HEK293 (cell line): ENCODE data around the gene DNAJC4.

Experiments used
- HOXD13 ChIP-seq: sonication (generic); formaldehyde crosslinking; IDR thresholded peaks from 2 replicates; pipeline ENCODE4 v1.8.0; 2022; ENCODE audit warnings: missing genetic modification reagents, borderline replicate concordance
- MEIS1 ChIP-seq: sonication (generic); formaldehyde crosslinking; IDR thresholded peaks from 2 replicates; pipeline ENCODE4 v1.8.1; 2022; ENCODE audit warnings: missing genetic modification reagents, mild to moderate bottlenecking, borderline replicate concordance
- SCRT2 ChIP-seq: fragments of 450-650 bp; formaldehyde crosslinking; IDR thresholded peaks from 2 replicates; pipeline ENCODE4 v1.5.1; 2016; ENCODE audit warnings: missing biosample characterization, missing genetic modification characterization
- SP3 ChIP-seq: fragments of 450-650 bp; formaldehyde crosslinking; IDR thresholded peaks from 2 replicates; pipeline ENCODE4 v1.5.1; 2016; ENCODE audit warnings: missing biosample characterization, missing genetic modification characterization
- SP7 ChIP-seq: fragments of 450-650 bp; formaldehyde crosslinking; IDR thresholded peaks from 2 replicates; pipeline ENCODE4 v1.5.1; 2016; ENCODE audit warnings: missing biosample characterization, missing genetic modification characterization
- WT1 ChIP-seq: fragments of 450-650 bp; formaldehyde crosslinking; IDR thresholded peaks from 2 replicates; pipeline ENCODE4 v1.5.1; 2016; ENCODE audit warnings: missing biosample characterization, missing genetic modification characterization
- ZBTB48 ChIP-seq: fragments of 450-650 bp; formaldehyde crosslinking; IDR thresholded peaks from 2 replicates; pipeline ENCODE4 v1.5.1; 2016; ENCODE audit warnings: missing biosample characterization, missing genetic modification characterization
- ZFHX2 ChIP-seq: fragments of 450-650 bp; formaldehyde crosslinking; conservative IDR thresholded peaks from 2 replicates; pipeline ENCODE4 v1.5.1; 2016; ENCODE audit warnings: missing biosample characterization, missing genetic modification characterization
- ZNF114 ChIP-seq: fragments of 450-650 bp; formaldehyde crosslinking; IDR thresholded peaks from 2 replicates; pipeline ENCODE4 v1.5.0; 2017; ENCODE audit warnings: missing biosample characterization, missing genetic modification characterization
- ZNF132 ChIP-seq: fragments of 450-650 bp; formaldehyde crosslinking; IDR thresholded peaks from 2 replicates; pipeline ENCODE4 v1.5.1; 2017; ENCODE audit warnings: missing biosample characterization, missing genetic modification characterization, borderline replicate concordance
- ZNF221 ChIP-seq: fragments of 450-650 bp; formaldehyde crosslinking; IDR thresholded peaks from 2 replicates; pipeline ENCODE4 v1.5.1; 2017; ENCODE audit warnings: missing biosample characterization, missing genetic modification characterization, borderline replicate concordance
- ZNF274 ChIP-seq, 2 experiments: fragments of 200-500 bp in 1 of 2; fragments of 450-650 bp in 1 of 2; sonication (Bioruptor generic) in 1 of 2; formaldehyde crosslinking in 1 of 2; IDR thresholded peaks; 2 replicates each; pipeline versions ENCODE4 v1.5.1 to v1.6.1; 2014 to 2016; ENCODE audit warnings: borderline replicate concordance in 1 of 2, inconsistent platforms in 1 of 2, low read length in 1 of 2, missing biosample characterization in 1 of 2, missing genetic modification characterization in 1 of 2
- ZNF350 ChIP-seq: fragments of 450-650 bp; formaldehyde crosslinking; IDR thresholded peaks from 2 replicates; pipeline ENCODE4 v1.5.0; 2017; ENCODE audit warnings: missing biosample characterization, mild to moderate bottlenecking, missing genetic modification characterization
- ZNF391 ChIP-seq: fragments of 450-650 bp; formaldehyde crosslinking; IDR thresholded peaks from 2 replicates; pipeline ENCODE4 v1.5.1; 2016; ENCODE audit warnings: low read depth, missing biosample characterization, missing genetic modification characterization, borderline replicate concordance
- ZNF530 ChIP-seq: fragments of 450-650 bp; formaldehyde crosslinking; IDR thresholded peaks from 2 replicates; pipeline ENCODE4 v1.5.1; 2016; ENCODE audit warnings: low read depth, missing biosample characterization, missing genetic modification characterization
- ZNF544 ChIP-seq: fragments of 450-650 bp; formaldehyde crosslinking; IDR thresholded peaks from 2 replicates; pipeline ENCODE4 v1.5.0; 2017; ENCODE audit warnings: missing biosample characterization, missing genetic modification characterization
- ZNF561 ChIP-seq: fragments of 450-650 bp; IDR thresholded peaks from 2 replicates; pipeline ENCODE4 v1.5.1; 2018; ENCODE audit warnings: missing biosample characterization, missing genetic modification characterization, borderline replicate concordance
- ZNF664 ChIP-seq: fragments of 450-650 bp; formaldehyde crosslinking; IDR thresholded peaks from 2 replicates; pipeline ENCODE4 v1.5.1; 2016; ENCODE audit warnings: missing biosample characterization, missing genetic modification characterization
- ZNF677 ChIP-seq: fragments of 450-650 bp; IDR thresholded peaks from 2 replicates; pipeline ENCODE4 v1.5.0; 2018; ENCODE audit warnings: missing biosample characterization, mild to moderate bottlenecking, missing genetic modification characterization, moderate library complexity
- ZNF707 ChIP-seq: fragments of 450-650 bp; formaldehyde crosslinking; IDR thresholded peaks from 2 replicates; pipeline ENCODE4 v1.5.1; 2016; ENCODE audit warnings: missing biosample characterization, missing genetic modification characterization
- ZNF768 ChIP-seq: fragments of 450-650 bp; formaldehyde crosslinking; IDR thresholded peaks from 2 replicates; pipeline ENCODE4 v1.5.1; 2018; ENCODE audit warnings: missing biosample characterization, mild to moderate bottlenecking, missing genetic modification characterization
- TF ChIP-seq, protein P1 (sequence below): fragments of 450-650 bp; formaldehyde crosslinking; IDR thresholded peaks from 2 replicates; pipeline ENCODE4 v1.5.1; 2016; ENCODE audit warnings: missing biosample characterization, missing genetic modification characterization
- TF ChIP-seq, protein P2 (sequence below): fragments of 450-650 bp; formaldehyde crosslinking; IDR thresholded peaks from 2 replicates; pipeline ENCODE4 v1.5.1; 2016; ENCODE audit warnings: missing biosample characterization, missing genetic modification characterization
- TF ChIP-seq, protein P3 (sequence below): fragments of 450-650 bp; formaldehyde crosslinking; IDR thresholded peaks from 2 replicates; pipeline ENCODE4 v1.5.1; 2016; ENCODE audit warnings: missing biosample characterization, missing genetic modification characterization, borderline replicate concordance
- TF ChIP-seq, protein P4 (sequence below): fragments of 450-650 bp; formaldehyde crosslinking; IDR thresholded peaks from 2 replicates; pipeline ENCODE4 v1.5.1; 2016; ENCODE audit warnings: missing biosample characterization, missing genetic modification characterization, borderline replicate concordance
- TF ChIP-seq, protein P5 (sequence below): IDR thresholded peaks from 2 replicates; pipeline ENCODE4 v1.6.1; 2011; ENCODE audit warnings: mild to moderate bottlenecking, low read depth, low read length, borderline replicate concordance
- TF ChIP-seq, protein P6 (sequence below): fragments of 450-650 bp; formaldehyde crosslinking; optimal IDR thresholded peaks from 2 replicates; pipeline ENCODE3; 2016; ENCODE audit warnings: missing biosample characterization, mild to moderate bottlenecking, missing genetic modification characterization

DNAJC4 gene

DNA sequence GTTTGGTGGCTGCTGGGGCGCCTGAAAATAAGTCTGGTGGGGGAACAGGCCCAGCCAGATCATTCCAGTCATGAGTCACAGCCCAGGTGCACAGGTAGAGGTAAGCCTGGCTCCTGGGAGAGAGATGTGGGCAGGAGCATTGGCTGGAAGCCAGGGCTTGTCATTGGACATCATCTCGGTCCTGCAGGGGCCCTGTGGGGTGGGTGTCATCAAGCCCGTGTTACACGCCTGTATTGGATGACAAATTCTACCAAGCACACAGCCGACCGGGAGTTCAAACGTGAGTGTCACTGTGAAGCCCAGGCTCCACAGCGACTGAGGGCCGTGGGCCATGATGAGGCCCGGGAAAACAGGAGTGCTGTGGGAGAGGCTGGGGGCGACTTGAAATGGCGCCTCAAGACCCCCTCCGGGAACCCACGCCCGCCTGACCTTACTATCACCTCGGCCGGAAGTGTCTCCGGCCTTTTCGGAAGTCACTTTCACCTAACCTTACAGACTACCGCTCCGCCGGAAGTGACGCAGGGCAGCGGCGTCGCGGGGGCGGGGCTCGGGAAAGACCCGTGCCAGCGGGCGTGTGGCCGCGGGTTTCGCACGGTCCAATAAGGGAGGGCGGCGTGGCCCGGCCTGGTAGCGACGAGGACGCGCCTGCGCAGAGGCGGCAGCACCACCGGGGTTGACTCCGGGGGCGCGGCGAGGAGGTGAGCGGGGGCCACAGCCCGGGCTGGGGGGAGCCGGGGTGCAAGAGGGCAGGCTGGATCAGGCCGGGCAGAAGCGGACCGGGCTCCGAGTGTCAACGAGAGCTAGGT lies 10.3 kb downstream of the DNAJC4 start, which contains the start of gene FKBP2 (continued):
- TF ChIP-seq, protein P1, sequence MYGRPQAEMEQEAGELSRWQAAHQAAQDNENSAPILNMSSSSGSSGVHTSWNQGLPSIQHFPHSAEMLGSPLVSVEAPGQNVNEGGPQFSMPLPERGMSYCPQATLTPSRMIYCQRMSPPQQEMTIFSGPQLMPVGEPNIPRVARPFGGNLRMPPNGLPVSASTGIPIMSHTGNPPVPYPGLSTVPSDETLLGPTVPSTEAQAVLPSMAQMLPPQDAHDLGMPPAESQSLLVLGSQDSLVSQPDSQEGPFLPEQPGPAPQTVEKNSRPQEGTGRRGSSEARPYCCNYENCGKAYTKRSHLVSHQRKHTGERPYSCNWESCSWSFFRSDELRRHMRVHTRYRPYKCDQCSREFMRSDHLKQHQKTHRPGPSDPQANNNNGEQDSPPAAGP (tag by site-specific recombination): peak; percentile 11; the same call in 1 of the 2 replicates
- no peak for TF ChIP-seq ZNF664 (tag by site-specific recombination)
- no peak for TF ChIP-seq HOXD13 (CRISPR knock-in tag)
- no peak for TF ChIP-seq SP3 (tag by site-specific recombination)
- TF ChIP-seq, protein P2, sequence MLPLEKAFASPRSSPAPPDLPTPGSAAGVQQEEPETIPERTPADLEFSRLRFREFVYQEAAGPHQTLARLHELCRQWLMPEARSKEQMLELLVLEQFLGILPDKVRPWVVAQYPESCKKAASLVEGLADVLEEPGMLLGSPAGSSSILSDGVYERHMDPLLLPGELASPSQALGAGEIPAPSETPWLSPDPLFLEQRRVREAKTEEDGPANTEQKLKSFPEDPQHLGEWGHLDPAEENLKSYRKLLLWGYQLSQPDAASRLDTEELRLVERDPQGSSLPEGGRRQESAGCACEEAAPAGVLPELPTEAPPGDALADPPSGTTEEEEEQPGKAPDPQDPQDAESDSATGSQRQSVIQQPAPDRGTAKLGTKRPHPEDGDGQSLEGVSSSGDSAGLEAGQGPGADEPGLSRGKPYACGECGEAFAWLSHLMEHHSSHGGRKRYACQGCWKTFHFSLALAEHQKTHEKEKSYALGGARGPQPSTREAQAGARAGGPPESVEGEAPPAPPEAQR: no peak
- TF ChIP-seq, protein P3, sequence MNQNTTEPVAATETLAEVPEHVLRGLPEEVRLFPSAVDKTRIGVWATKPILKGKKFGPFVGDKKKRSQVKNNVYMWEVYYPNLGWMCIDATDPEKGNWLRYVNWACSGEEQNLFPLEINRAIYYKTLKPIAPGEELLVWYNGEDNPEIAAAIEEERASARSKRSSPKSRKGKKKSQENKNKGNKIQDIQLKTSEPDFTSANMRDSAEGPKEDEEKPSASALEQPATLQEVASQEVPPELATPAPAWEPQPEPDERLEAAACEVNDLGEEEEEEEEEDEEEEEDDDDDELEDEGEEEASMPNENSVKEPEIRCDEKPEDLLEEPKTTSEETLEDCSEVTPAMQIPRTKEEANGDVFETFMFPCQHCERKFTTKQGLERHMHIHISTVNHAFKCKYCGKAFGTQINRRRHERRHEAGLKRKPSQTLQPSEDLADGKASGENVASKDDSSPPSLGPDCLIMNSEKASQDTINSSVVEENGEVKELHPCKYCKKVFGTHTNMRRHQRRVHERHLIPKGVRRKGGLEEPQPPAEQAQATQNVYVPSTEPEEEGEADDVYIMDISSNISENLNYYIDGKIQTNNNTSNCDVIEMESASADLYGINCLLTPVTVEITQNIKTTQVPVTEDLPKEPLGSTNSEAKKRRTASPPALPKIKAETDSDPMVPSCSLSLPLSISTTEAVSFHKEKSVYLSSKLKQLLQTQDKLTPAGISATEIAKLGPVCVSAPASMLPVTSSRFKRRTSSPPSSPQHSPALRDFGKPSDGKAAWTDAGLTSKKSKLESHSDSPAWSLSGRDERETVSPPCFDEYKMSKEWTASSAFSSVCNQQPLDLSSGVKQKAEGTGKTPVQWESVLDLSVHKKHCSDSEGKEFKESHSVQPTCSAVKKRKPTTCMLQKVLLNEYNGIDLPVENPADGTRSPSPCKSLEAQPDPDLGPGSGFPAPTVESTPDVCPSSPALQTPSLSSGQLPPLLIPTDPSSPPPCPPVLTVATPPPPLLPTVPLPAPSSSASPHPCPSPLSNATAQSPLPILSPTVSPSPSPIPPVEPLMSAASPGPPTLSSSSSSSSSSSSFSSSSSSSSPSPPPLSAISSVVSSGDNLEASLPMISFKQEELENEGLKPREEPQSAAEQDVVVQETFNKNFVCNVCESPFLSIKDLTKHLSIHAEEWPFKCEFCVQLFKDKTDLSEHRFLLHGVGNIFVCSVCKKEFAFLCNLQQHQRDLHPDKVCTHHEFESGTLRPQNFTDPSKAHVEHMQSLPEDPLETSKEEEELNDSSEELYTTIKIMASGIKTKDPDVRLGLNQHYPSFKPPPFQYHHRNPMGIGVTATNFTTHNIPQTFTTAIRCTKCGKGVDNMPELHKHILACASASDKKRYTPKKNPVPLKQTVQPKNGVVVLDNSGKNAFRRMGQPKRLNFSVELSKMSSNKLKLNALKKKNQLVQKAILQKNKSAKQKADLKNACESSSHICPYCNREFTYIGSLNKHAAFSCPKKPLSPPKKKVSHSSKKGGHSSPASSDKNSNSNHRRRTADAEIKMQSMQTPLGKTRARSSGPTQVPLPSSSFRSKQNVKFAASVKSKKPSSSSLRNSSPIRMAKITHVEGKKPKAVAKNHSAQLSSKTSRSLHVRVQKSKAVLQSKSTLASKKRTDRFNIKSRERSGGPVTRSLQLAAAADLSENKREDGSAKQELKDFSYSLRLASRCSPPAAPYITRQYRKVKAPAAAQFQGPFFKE (tag by site-specific recombination): no peak
- TF ChIP-seq, protein P4, sequence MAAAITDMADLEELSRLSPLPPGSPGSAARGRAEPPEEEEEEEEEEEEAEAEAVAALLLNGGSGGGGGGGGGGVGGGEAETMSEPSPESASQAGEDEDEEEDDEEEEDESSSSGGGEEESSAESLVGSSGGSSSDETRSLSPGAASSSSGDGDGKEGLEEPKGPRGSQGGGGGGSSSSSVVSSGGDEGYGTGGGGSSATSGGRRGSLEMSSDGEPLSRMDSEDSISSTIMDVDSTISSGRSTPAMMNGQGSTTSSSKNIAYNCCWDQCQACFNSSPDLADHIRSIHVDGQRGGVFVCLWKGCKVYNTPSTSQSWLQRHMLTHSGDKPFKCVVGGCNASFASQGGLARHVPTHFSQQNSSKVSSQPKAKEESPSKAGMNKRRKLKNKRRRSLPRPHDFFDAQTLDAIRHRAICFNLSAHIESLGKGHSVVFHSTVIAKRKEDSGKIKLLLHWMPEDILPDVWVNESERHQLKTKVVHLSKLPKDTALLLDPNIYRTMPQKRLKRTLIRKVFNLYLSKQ (tag by site-specific recombination): no peak
- no peak for TF ChIP-seq WT1 (tag by site-specific recombination)
- TF ChIP-seq, protein P5, sequence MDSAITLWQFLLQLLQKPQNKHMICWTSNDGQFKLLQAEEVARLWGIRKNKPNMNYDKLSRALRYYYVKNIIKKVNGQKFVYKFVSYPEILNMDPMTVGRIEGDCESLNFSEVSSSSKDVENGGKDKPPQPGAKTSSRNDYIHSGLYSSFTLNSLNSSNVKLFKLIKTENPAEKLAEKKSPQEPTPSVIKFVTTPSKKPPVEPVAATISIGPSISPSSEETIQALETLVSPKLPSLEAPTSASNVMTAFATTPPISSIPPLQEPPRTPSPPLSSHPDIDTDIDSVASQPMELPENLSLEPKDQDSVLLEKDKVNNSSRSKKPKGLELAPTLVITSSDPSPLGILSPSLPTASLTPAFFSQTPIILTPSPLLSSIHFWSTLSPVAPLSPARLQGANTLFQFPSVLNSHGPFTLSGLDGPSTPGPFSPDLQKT: no peak; the same call in 1 of the 2 replicates
- TF ChIP-seq MEIS1: no peak
- no peak for TF ChIP-seq ZNF350 (tag by site-specific recombination)
- no peak for TF ChIP-seq ZNF544 (tag by site-specific recombination)
- TF ChIP-seq ZNF677: no peak
- TF ChIP-seq ZNF114 (tag by site-specific recombination): no peak
- TF ChIP-seq SCRT2 (tag by site-specific recombination): no peak
- no peak for TF ChIP-seq ZNF707 (tag by site-specific recombination)
- no peak for TF ChIP-seq ZNF530 (tag by site-specific recombination)
- TF ChIP-seq, protein P6, sequence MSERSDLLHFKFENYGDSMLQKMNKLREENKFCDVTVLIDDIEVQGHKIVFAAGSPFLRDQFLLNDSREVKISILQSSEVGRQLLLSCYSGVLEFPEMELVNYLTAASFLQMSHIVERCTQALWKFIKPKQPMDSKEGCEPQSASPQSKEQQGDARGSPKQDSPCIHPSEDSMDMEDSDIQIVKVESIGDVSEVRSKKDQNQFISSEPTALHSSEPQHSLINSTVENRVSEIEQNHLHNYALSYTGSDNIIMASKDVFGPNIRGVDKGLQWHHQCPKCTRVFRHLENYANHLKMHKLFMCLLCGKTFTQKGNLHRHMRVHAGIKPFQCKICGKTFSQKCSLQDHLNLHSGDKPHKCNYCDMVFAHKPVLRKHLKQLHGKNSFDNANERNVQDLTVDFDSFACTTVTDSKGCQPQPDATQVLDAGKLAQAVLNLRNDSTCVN (tag by site-specific recombination): peak; percentile 93
- no peak for TF ChIP-seq ZNF274 (IDR thresholded peaks at IDR 0.05; ENCODE audit: low read length)
- TF ChIP-seq ZNF274 (tag by site-specific recombination; IDR thresholded peaks at IDR 0.05; ENCODE audit: borderline replicate concordance): no peak
- TF ChIP-seq ZBTB48 (tag by site-specific recombination): no peak
- TF ChIP-seq ZNF561 (tag by site-specific recombination): no peak
- TF ChIP-seq ZFHX2 (tag by site-specific recombination): peak; percentile 27
- TF ChIP-seq SP7 (tag by site-specific recombination): no peak
- TF ChIP-seq ZNF768: no peak
- TF ChIP-seq ZNF132 (tag by site-specific recombination): no peak
- TF ChIP-seq ZNF391 (tag by site-specific recombination): no peak
- TF ChIP-seq ZNF221: no peak
